Peyer's patch (tissue), 4 donors: ENCODE results near the gene RPS6KA4. TPM values are rescaled to one million over a fixed set of nuclear protein-coding genes. Genes with fewer than 3 reads are reported as not detected.

ENCODE experiments used
- small RNA-seq, 2 donors: library from RNA; depleted of rRNA; stranded (forward); fragments of <200 nt; gene quantifications; one replicate each; pipeline ENCODE3, GENCODE V24; 2016
- total RNA-seq, 4 donors: library from RNA; depleted of rRNA; stranded (reverse); fragments of >200 nt; gene quantifications; one replicate each; pipeline ENCODE4 v1.1.0, GENCODE V29; 2016

Gene RPS6KA4
- total RNA-seq, 4 donors from 2014 or later, result 27.8 to 95.7 (median 40.1) TPM

Small RNA genes within 50 kb of the gene (small RNA-seq; reads per million reads assigned to genes)
- gene MIR1237, result 0 reads per million in 2 donors
- 0.45 to 0.47 reads per million in 2 donors for gene MIR7155

Other genes with a start within 250 kb of the RPS6KA4 start
- 10 to 100 TPM; 17.1 to 30.0 (median 29.3) TPM for gene MACROD1, start 193.0 kb upstream of the RPS6KA4 start, total RNA-seq
- gene STIP1, start 173.0 kb upstream of the RPS6KA4 start, total RNA-seq, result 100 to 1,000 TPM in 1 of 4 donors, 10 to 100 TPM in 3; 50.3 to 106 (median 67.0) TPM
- gene FERMT3, start 152.4 kb upstream of the RPS6KA4 start, total RNA-seq, result 10 to 100 TPM; 15.1 to 94.1 (median 23.2) TPM
- gene TRPT1, start 133.0 kb upstream of the RPS6KA4 start, total RNA-seq, result 10 to 100 TPM; 82.5 to 90.2 (median 87.4) TPM
- 100 to 1,000 TPM; 145 to 190 (median 156) TPM for gene NUDT22, start 132.9 kb upstream of the RPS6KA4 start, total RNA-seq
- 10 to 100 TPM; 42.9 to 95.0 (median 80.3) TPM for gene DNAJC4, start 128.6 kb upstream of the RPS6KA4 start, total RNA-seq
- gene VEGFB, start 124.6 kb upstream of the RPS6KA4 start, total RNA-seq, result 10 to 100 TPM; 21.7 to 66.8 (median 42.5) TPM
- 100 to 1,000 TPM in 1 of 4 donors, 10 to 100 TPM in 3; 46.2 to 101 (median 94.0) TPM for gene FKBP2, start 118.1 kb upstream of the RPS6KA4 start, total RNA-seq
- 100 to 1,000 TPM in 1 of 4 donors, 10 to 100 TPM in 3; 78.7 to 101 (median 99.0) TPM for gene PPP1R14B, start 112.2 kb upstream of the RPS6KA4 start, total RNA-seq
- gene PLCB3, start 107.6 kb upstream of the RPS6KA4 start, total RNA-seq, result 100 to 1,000 TPM; 196 to 453 (median 359) TPM
- 10 to 100 TPM; 57.4 to 91.8 (median 63.7) TPM for gene BAD, start 74.5 kb upstream of the RPS6KA4 start, total RNA-seq
- 10 to 100 TPM in 3 of 4 donors, 1 to 10 TPM in 1; 5.8 to 49.7 (median 26.3) TPM for gene GPR137, start 73.3 kb upstream of the RPS6KA4 start, total RNA-seq
- not detected for gene KCNK4, start 67.9 kb upstream of the RPS6KA4 start, total RNA-seq
- gene CATSPERZ, start 58.8 kb upstream of the RPS6KA4 start, total RNA-seq, result 1 to 10 TPM in 1 of 4 donors, not detected in 3; 9.9 TPM
- gene ESRRA, start 53.6 kb upstream of the RPS6KA4 start, total RNA-seq, result 100 to 1,000 TPM; 151 to 460 (median 341) TPM
- 100 to 1,000 TPM in 1 of 4 donors, 10 to 100 TPM in 3; 55.3 to 163 (median 63.1) TPM for gene TRMT112, start 41.6 kb upstream of the RPS6KA4 start, total RNA-seq
- 100 to 1,000 TPM; 202 to 345 (median 268) TPM for gene PRDX5, start 41.0 kb upstream of the RPS6KA4 start, total RNA-seq
- 10 to 100 TPM; 31.7 to 99.0 (median 43.9) TPM for gene CCDC88B, start 19.0 kb upstream of the RPS6KA4 start, total RNA-seq
- gene SLC22A11, start 196.8 kb downstream of the RPS6KA4 start, total RNA-seq, result not detected
- not detected for gene SLC22A12, start 232.1 kb downstream of the RPS6KA4 start, total RNA-seq